HEK293 (cell line): ENCODE measurements around the gene BTBD19.
A peak's percentile ranks its signal among the peaks of the same experiment; 100 is the strongest.

Source experiments
- GLI2 ChIP-seq: fragments of 450-650 bp; formaldehyde crosslinking; IDR thresholded peaks from 2 replicates; pipeline ENCODE4; 2017; ENCODE audit warnings: missing biosample characterization, missing genetic modification characterization, low read depth, borderline replicate concordance
- HOXC10 ChIP-seq: sonication (generic); formaldehyde crosslinking; IDR thresholded peaks from 2 replicates; pipeline ENCODE4 v1.8.1; 2023; ENCODE audit warnings: mild to moderate bottlenecking, missing genetic modification reagents
- KLF8 ChIP-seq: fragments of 450-650 bp; formaldehyde crosslinking; IDR thresholded peaks from 2 replicates; pipeline ENCODE4 v1.5.1; 2016; ENCODE audit warnings: missing biosample characterization, missing genetic modification characterization
- PRDM6 ChIP-seq: fragments of 450-650 bp; formaldehyde crosslinking; IDR thresholded peaks from 2 replicates; pipeline ENCODE4 v1.5.1; 2017; ENCODE audit warnings: missing biosample characterization, missing genetic modification characterization
- REST ChIP-seq: fragments of 450-650 bp; formaldehyde crosslinking; IDR thresholded peaks from 2 replicates; pipeline ENCODE4 v1.5.1; 2016; ENCODE audit warnings: missing biosample characterization, missing genetic modification characterization
- SCRT1 ChIP-seq: fragments of 450-650 bp; formaldehyde crosslinking; IDR thresholded peaks from 2 replicates; pipeline ENCODE4 v1.5.1; 2016; ENCODE audit warnings: missing biosample characterization, missing genetic modification characterization, borderline replicate concordance
- SP2 ChIP-seq: fragments of 450-650 bp; formaldehyde crosslinking; IDR thresholded peaks from 2 replicates; pipeline ENCODE4 v1.5.1; 2016; ENCODE audit warnings: missing biosample characterization, missing genetic modification characterization
- ZBTB10 ChIP-seq: fragments of 450-650 bp; formaldehyde crosslinking; IDR thresholded peaks from 2 replicates; pipeline ENCODE4 v1.5.1; 2016; ENCODE audit warnings: missing biosample characterization, missing genetic modification characterization
- ZBTB20 ChIP-seq: fragments of 450-650 bp; formaldehyde crosslinking; IDR thresholded peaks from 2 replicates; pipeline ENCODE4 v1.5.1; 2016; ENCODE audit warnings: missing biosample characterization, missing genetic modification characterization
- ZBTB49 ChIP-seq: fragments of 450-650 bp; formaldehyde crosslinking; IDR thresholded peaks from 2 replicates; pipeline ENCODE4 v1.5.1; 2016; ENCODE audit warnings: missing biosample characterization, missing genetic modification characterization, low read depth
- ZBTB8A ChIP-seq: fragments of 450-650 bp; formaldehyde crosslinking; IDR thresholded peaks from 2 replicates; pipeline ENCODE4 v1.5.1; 2016; ENCODE audit warnings: missing biosample characterization, missing genetic modification characterization
- ZNF140 ChIP-seq: fragments of 450-650 bp; formaldehyde crosslinking; IDR thresholded peaks from 2 replicates; pipeline ENCODE4 v1.5.1; 2016; ENCODE audit warnings: missing biosample characterization, missing genetic modification characterization
- ZNF24 ChIP-seq: fragments of 450-650 bp; formaldehyde crosslinking; IDR thresholded peaks from 2 replicates; pipeline ENCODE4 v1.5.1; 2016; ENCODE audit warnings: missing biosample characterization, missing genetic modification characterization
- ZNF248 ChIP-seq: fragments of 450-650 bp; formaldehyde crosslinking; IDR thresholded peaks from 2 replicates; pipeline ENCODE4 v1.5.1; 2017; ENCODE audit warnings: missing biosample characterization, missing genetic modification characterization
- ZNF366 ChIP-seq: fragments of 450-650 bp; formaldehyde crosslinking; conservative IDR thresholded peaks from 2 replicates; pipeline ENCODE4 v1.5.1; 2016; ENCODE audit warnings: missing biosample characterization, missing genetic modification characterization
- ZNF433 ChIP-seq: fragments of 450-650 bp; formaldehyde crosslinking; IDR thresholded peaks from 2 replicates; pipeline ENCODE4 v1.5.1; 2016; ENCODE audit warnings: missing biosample characterization, missing genetic modification characterization, low read depth
- ZNF600 ChIP-seq: fragments of 450-650 bp; formaldehyde crosslinking; IDR thresholded peaks from 2 replicates; pipeline ENCODE4 v1.5.1; 2016; ENCODE audit warnings: missing biosample characterization, missing genetic modification characterization
- ZNF660 ChIP-seq: fragments of 450-650 bp; IDR thresholded peaks from 2 replicates; pipeline ENCODE4 v1.5.1; 2018; ENCODE audit warnings: missing biosample characterization, mild to moderate bottlenecking, missing genetic modification characterization
- ZNF692 ChIP-seq: fragments of 450-650 bp; formaldehyde crosslinking; IDR thresholded peaks from 2 replicates; pipeline ENCODE4 v1.5.1; 2016; ENCODE audit warnings: missing biosample characterization, missing genetic modification characterization
- ZNF701 ChIP-seq: fragments of 450-650 bp; formaldehyde crosslinking; IDR thresholded peaks from 2 replicates; pipeline ENCODE4 v1.5.1; 2016; ENCODE audit warnings: missing biosample characterization, missing genetic modification characterization
- ZNF704 ChIP-seq: fragments of 450-650 bp; formaldehyde crosslinking; IDR thresholded peaks from 2 replicates; pipeline ENCODE4 v1.5.1; 2016; ENCODE audit warnings: missing biosample characterization, missing genetic modification characterization
- ZNF792 ChIP-seq: fragments of 450-650 bp; formaldehyde crosslinking; IDR thresholded peaks from 2 replicates; pipeline ENCODE4 v1.5.1; 2016; ENCODE audit warnings: missing biosample characterization, missing genetic modification characterization

The BTBD19 gene

GRCh38 chr1:44786138-44786840 is 22.0 kb upstream of the BTBD19 start (continued):
- TF ChIP-seq REST (tag by site-specific recombination) (peak; percentile 53), SCRT1 (tag by site-specific recombination) (0 out of 2 replicates have a peak, but pooled peaks have one; percentile 62), ZNF792 (tag by site-specific recombination) (no peak), GLI2 (tag by site-specific recombination) (no peak), ZNF701 (tag by site-specific recombination) (no peak), ZNF704 (tag by site-specific recombination) (no peak), ZBTB8A (no peak), ZNF366 (tag by site-specific recombination) (peak; percentile 68; the same call in 1 of the 2 replicates), ZBTB49 (no peak), ZNF660 (tag by site-specific recombination) (no peak; the same call in 1 of the 2 replicates), ZNF140 (no peak), HOXC10 (CRISPR knock-in tag) (no peak), SP2 (peak; percentile 29), ZNF692 (peak; percentile 84), ZNF24 (tag by site-specific recombination) (0 out of 2 replicates have a peak, but pooled peaks have one; percentile 43), ZBTB20 (tag by site-specific recombination) (peak; percentile 43; the same call in 1 of the 2 replicates), ZNF248 (no peak), PRDM6 (tag by site-specific recombination) (no peak), KLF8 (tag by site-specific recombination) (peak; percentile 64; the same call in 1 of the 2 replicates), ZNF433 (tag by site-specific recombination) (no peak), ZNF600 (peak; percentile 100), ZBTB10 (tag by site-specific recombination) (peak; percentile 82)
